ENCODE results near the gene NEK1.

NEK1 gene

GRCh38 chr4:169650227-169650936, 38.0 kb upstream of the NEK1 start:
- Histone ChIP-seq H3K4me3 (ENCODE audit: insufficient read depth, low read length, poor library complexity, severe bottlenecking) (no peak overlapping the region), H2AFZ (ENCODE audit: low read depth, low read length, severe bottlenecking) (no peak overlapping the region), H3K9ac (ENCODE audit: low read length) (no peak overlapping the region), H3K4me2 (ENCODE audit: low read depth, low read length, poor library complexity, severe bottlenecking) (no peak overlapping the region), H3F3A (ENCODE audit: insufficient read depth) (no peaks in the 10 kb centered on the region), H4K20me1 (ENCODE audit: low read depth, low read length) (0 out of 2 replicates have a peak, but pooled peaks cover 3% of the 10 kb centered on the region), H3K36me3 (ENCODE audit: low read length) (peaks cover 6% of the 10 kb centered on the region; the same call in 1 of the 2 replicates), H3K27ac (ENCODE audit: low read depth, low read length) (no peak overlapping the region), H3K9me2 (replicated peaks; ENCODE audit: insufficient read depth, low read length) (no peaks in the 10 kb centered on the region), H3K79me2 (ENCODE audit: insufficient read depth, low read length) (peaks cover 43% of the 10 kb centered on the region), H3K9me3 (ENCODE audit: insufficient read depth, low read length) (no peaks in the 10 kb centered on the region), H3K27me3 (ENCODE audit: low read length) (no peaks in the 10 kb centered on the region)
- TF ChIP-seq EZH2phosphoT487 (conservative IDR thresholded peaks at IDR 0.05; ENCODE audit: low read length) (no peak), CTCF (IDR thresholded peaks at IDR 0.05; ENCODE audit: insufficient read depth, low read length, poor library complexity, severe bottlenecking) (no peak)

- Histone ChIP-seq H3K9ac (ENCODE audit: low read length) (no peak overlapping the region), H3F3A (ENCODE audit: insufficient read depth) (no peaks in the 10 kb centered on the region), H3K4me3 (ENCODE audit: insufficient read depth, low read length, poor library complexity, severe bottlenecking) (no peak overlapping the region), H2AFZ (ENCODE audit: low read depth, low read length, severe bottlenecking) (no peak overlapping the region), H3K79me2 (ENCODE audit: insufficient read depth, low read length) (peaks cover 39% of the 10 kb centered on the region), H3K4me2 (ENCODE audit: low read depth, low read length, poor library complexity, severe bottlenecking) (no peak overlapping the region), H4K20me1 (ENCODE audit: low read depth, low read length) (0 out of 2 replicates have a peak, but pooled peaks cover 3% of the 10 kb centered on the region), H3K27ac (ENCODE audit: low read depth, low read length) (no peak overlapping the region), H3K36me3 (ENCODE audit: low read length) (peaks cover 6% of the 10 kb centered on the region; the same call in 1 of the 2 replicates), H3K9me3 (ENCODE audit: insufficient read depth, low read length) (no peaks in the 10 kb centered on the region), H3K9me2 (replicated peaks; ENCODE audit: insufficient read depth, low read length) (no peaks in the 10 kb centered on the region), H3K27me3 (ENCODE audit: low read length) (no peaks in the 10 kb centered on the region)
- no peak for TF ChIP-seq CTCF (IDR thresholded peaks at IDR 0.05; ENCODE audit: insufficient read depth, low read length, poor library complexity, severe bottlenecking)
Observed at GRCh38 chr4:169649545-169650226, 37.3 kb upstream of the NEK1 start.

- Histone ChIP-seq H2AFZ (ENCODE audit: low read depth, low read length, severe bottlenecking) (no peak overlapping the region), H3K79me2 (ENCODE audit: insufficient read depth, low read length) (0 out of 2 replicates have a peak, but pooled peaks cover 11% of the 10 kb centered on the region), H3K9me2 (replicated peaks; ENCODE audit: insufficient read depth, low read length) (no peaks in the 10 kb centered on the region), H3K4me3 (ENCODE audit: insufficient read depth, low read length, poor library complexity, severe bottlenecking) (no peak overlapping the region), H3K9me3 (ENCODE audit: insufficient read depth, low read length) (no peaks in the 10 kb centered on the region), H3K36me3 (ENCODE audit: low read length) (peaks cover 6% of the 10 kb centered on the region; the same call in 1 of the 2 replicates), H4K20me1 (ENCODE audit: low read depth, low read length) (no peaks in the 10 kb centered on the region), H3F3A (ENCODE audit: insufficient read depth) (no peaks in the 10 kb centered on the region), H3K27me3 (ENCODE audit: low read length) (no peaks in the 10 kb centered on the region), H3K9ac (ENCODE audit: low read length) (no peak overlapping the region), H3K4me2 (ENCODE audit: low read depth, low read length, poor library complexity, severe bottlenecking) (no peak overlapping the region), H3K27ac (ENCODE audit: low read depth, low read length) (no peak overlapping the region)
- TF ChIP-seq CTCF (IDR thresholded peaks at IDR 0.05; ENCODE audit: insufficient read depth, low read length, poor library complexity, severe bottlenecking) (no peak), EZH2phosphoT487 (conservative IDR thresholded peaks at IDR 0.05; ENCODE audit: low read length) (no peak)
Observed at GRCh38 chr4:169645627-169646026, 33.2 kb upstream of the NEK1 start.
